ENCODE data around the gene FGB.

Gene FGB

DNA sequence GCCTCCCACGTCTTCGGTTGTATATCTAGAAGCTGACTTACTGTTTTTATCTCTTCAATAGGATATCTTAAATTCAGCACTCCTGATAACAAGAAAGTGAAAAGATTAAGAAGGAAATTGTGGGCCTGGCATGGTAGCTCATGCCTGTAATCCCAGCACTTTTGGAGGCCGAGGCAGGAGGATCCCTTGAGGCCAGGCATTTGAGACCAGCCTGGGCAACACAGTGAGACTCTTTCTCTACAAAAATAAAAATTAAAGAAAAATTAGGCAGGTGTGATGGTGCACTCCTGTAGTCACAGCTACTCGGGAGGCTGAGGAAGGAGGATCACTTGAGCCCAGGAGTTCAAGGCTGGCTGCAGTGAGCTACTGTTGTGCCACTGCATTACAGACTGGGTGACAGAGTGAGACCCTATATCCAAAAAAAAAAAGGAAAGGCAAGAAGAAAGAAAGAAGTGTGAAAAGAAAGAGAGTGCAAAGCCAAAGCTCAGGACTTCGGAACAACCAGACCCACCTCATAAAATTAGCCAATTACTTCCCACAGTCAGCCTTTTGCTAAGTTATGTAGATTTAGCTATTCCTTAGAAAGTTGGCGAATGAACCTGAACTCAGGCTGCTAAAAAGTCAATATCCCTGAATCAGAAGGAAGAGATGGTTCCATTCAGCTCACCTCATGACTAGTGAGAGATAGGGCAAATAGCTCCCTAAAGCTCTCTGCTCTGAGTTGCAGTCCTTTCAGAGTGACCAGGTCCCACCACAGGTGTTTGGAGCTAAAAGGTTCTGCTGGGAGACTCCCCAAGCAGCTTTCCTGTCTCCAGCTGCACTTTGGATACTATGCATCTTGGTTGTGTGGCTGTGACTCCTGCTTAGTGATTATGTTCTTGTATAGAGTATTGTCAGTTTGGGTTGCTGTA, 40.5 kb downstream of the FGB start:
- H3K4me3 ChIP-seq (ENCODE audit: low read depth, low read length): no peak overlapping the region
- DNase-seq (ENCODE audit: low read depth): no peak
- TF ChIP-seq, protein P1, sequence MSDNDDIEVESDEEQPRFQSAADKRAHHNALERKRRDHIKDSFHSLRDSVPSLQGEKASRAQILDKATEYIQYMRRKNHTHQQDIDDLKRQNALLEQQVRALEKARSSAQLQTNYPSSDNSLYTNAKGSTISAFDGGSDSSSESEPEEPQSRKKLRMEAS (IDR thresholded peaks at IDR 0.05; ENCODE audit: low read depth, low read length): no peak
- TF ChIP-seq, protein P2, sequence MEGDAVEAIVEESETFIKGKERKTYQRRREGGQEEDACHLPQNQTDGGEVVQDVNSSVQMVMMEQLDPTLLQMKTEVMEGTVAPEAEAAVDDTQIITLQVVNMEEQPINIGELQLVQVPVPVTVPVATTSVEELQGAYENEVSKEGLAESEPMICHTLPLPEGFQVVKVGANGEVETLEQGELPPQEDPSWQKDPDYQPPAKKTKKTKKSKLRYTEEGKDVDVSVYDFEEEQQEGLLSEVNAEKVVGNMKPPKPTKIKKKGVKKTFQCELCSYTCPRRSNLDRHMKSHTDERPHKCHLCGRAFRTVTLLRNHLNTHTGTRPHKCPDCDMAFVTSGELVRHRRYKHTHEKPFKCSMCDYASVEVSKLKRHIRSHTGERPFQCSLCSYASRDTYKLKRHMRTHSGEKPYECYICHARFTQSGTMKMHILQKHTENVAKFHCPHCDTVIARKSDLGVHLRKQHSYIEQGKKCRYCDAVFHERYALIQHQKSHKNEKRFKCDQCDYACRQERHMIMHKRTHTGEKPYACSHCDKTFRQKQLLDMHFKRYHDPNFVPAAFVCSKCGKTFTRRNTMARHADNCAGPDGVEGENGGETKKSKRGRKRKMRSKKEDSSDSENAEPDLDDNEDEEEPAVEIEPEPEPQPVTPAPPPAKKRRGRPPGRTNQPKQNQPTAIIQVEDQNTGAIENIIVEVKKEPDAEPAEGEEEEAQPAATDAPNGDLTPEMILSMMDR (IDR thresholded peaks at IDR 0.05; ENCODE audit: low read depth, low read length): no peak
- TF ChIP-seq POLR2A (IDR thresholded peaks at IDR 0.05; ENCODE audit: extremely low read depth, insufficient read length): no peak
- no peak for TF ChIP-seq MYC (IDR thresholded peaks at IDR 0.05; ENCODE audit: low read depth, low read length)

DNA sequence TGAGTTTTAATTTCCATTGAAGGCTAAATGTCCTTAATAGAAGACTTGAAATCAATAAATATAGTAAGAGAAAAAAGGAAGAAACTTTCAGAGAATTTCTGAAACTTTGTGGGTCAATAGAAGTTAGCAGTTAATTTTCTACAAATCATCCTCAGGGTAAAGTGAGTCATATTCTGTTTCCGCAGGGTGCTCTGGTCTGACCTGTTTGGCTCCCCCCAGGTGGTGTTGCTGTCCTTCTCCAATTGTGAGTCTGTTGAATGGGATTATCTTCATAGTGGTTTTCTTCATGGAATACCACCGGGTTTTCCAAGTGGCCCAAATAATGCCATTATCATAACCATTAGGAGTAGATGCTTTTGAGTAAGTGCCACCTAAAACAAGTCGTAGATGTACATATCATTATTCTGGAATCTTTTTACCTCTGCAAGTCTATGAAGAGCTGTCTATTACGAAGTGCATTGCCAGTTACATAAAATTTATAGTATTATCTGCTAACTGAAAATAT, 41.9 kb downstream of the FGB start:
- H3K4me3 ChIP-seq (ENCODE audit: low read depth, low read length): no peak overlapping the region
- no peak for DNase-seq (ENCODE audit: low read depth)
- TF ChIP-seq, protein P1 (IDR thresholded peaks at IDR 0.05; ENCODE audit: low read depth, low read length): no peak
- TF ChIP-seq, protein P2 (IDR thresholded peaks at IDR 0.05; ENCODE audit: low read depth, low read length): no peak
- TF ChIP-seq POLR2A (IDR thresholded peaks at IDR 0.05; ENCODE audit: extremely low read depth, insufficient read length) (no peak), MYC (IDR thresholded peaks at IDR 0.05; ENCODE audit: low read depth, low read length) (no peak)

DNA sequence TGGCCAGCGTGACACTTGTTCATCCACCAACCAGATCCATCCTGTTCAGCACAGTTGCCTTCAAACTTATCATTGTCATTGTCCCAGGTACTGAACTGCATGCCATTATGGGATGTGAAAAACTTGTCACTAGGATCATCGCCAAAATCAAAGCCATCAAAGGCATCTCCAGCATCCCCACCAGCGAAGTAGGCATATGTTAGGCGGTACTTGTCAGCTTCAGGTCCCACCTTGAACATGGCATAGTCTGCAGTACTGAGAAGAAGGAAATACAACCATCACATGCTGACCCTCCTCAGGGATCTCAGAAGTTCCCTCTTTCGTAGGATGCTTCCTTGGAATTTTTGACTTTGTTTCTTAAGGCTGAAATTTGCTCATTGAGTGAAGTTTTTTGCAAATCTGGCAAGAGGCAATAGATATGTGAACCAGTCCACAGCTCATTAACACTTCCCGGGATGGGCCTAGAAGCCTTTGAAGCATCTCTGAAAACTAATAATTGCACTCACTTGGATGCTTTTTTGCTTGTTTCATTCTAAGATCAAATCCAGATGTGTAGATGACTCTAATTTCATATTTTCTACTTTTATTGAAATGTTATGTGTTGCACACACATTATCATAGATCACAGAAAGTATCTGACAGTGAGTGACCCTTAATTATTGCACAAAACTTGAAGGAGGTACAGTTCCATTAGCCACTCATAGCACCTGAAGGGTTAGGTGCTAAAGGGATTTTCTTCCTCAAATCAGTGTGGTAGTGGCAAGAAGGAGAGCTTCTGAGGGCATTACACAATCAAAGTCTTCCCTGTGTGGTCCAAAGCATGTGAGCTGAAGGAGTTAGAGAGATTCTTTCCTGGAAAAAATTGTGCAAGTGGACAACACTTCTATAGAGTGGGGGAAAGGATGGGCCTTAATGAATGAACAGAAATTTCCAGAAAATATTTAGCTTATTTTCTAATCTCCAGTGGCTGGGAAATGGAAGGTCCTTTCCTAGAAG, 44.2 kb downstream of the FGB start:
- DNase-seq (ENCODE audit: low read depth): no peak
- H3K4me3 ChIP-seq (ENCODE audit: low read depth, low read length): no peak overlapping the region
- TF ChIP-seq, protein P1 (IDR thresholded peaks at IDR 0.05; ENCODE audit: low read depth, low read length): no peak
- no peak for TF ChIP-seq MYC (IDR thresholded peaks at IDR 0.05; ENCODE audit: low read depth, low read length)
- TF ChIP-seq, protein P2 (IDR thresholded peaks at IDR 0.05; ENCODE audit: low read depth, low read length): no peak
- no peak for TF ChIP-seq POLR2A (IDR thresholded peaks at IDR 0.05; ENCODE audit: extremely low read depth, insufficient read length)

DNA sequence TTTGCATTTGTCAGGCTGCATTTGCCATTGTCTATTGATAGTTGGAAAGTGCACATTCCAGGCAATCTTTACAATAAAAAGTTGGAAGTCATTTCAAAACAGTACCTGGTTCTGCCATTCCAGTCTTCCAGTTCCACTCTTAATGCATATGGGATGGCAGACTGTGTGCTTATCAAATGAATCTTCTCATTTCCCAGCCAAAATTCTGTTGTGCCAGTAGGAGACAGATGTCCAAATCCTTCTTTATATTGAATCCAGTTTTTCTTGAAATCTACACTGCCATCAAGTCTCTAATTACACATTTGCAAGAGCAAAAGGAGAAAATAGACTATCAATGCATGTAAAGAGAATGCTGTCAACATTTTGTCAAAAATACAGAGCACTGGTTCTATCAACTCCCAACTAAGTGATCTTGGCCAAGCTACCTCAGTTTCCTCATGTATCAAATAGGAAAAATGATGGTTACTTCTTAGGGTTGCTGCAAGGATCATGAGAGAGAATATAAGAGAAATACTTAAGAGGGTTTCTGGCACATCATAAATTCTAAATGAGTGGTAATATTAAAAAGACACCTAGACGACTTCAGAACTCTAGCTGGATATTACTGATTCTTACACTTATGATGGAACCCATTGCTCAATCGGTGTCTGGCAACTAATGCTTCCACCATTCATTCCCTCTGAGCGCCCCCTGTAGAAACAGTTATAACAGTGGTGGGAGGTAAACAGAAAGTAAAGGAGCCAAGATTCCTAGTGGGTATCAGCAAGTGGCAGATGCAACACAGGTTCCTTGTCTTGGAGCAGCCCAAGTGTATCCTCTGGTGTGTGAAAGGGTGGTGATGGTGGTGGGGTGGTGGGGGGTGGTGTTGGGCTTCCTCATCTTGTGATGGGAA, 45.8 kb downstream of the FGB start:
- TF ChIP-seq, protein P2 (IDR thresholded peaks at IDR 0.05; ENCODE audit: low read depth, low read length): no peak
- TF ChIP-seq POLR2A (IDR thresholded peaks at IDR 0.05; ENCODE audit: extremely low read depth, insufficient read length): no peak
- no peak for TF ChIP-seq MYC (IDR thresholded peaks at IDR 0.05; ENCODE audit: low read depth, low read length)
- TF ChIP-seq, protein P1 (IDR thresholded peaks at IDR 0.05; ENCODE audit: low read depth, low read length): no peak
- H3K4me3 ChIP-seq (ENCODE audit: low read depth, low read length): no peak overlapping the region
- DNase-seq (ENCODE audit: low read depth): no peak
